GM12873 (cell line): ENCODE results near the gene ENDOD1.

Experiments used
- TF ChIP-seq, protein P1 (sequence below): IDR thresholded peaks from 2 replicates; pipeline ENCODE4 v1.5.1; 2012; ENCODE audit warnings: low read depth, mild to moderate bottlenecking, moderate library complexity, low read length, control low read depth; ENCODE audit not compliant: insufficient read depth; ENCODE audit errors: missing control alignments

ENDOD1 gene

DNA sequence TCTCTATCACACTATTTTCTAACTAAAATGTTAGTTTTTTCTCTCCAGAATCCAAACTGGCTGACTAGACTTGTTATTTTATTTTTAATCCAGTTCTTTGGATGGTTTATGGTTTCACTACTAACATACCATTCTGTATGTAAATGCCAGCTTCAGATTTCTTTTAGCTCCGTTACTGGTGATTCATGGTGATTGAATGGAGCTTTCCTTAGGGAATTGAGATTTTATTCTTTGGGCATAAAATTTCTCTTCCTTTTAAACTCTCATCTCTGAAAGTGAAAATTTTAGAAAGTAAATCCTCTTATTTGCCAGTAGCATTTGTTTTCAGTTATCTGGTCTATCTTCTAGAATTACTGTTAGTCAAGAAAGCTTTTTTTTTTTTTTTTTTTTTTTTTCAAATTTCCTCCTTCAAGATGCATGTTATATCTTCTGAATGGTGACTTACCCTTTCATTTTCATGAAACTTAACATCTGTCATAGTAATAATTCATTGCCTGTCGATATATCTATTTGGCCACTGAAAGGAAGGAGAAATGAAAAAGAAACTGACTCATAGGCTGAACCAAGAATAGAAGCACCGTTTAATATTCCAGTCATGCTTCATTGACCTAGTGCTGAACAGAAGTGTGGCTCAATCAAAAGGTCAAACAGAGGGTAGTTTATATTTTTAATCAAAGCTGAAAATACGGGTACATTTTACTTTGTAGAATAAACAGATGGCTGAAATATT is 6.4 kb downstream of the ENDOD1 start:
- TF ChIP-seq, protein P1, sequence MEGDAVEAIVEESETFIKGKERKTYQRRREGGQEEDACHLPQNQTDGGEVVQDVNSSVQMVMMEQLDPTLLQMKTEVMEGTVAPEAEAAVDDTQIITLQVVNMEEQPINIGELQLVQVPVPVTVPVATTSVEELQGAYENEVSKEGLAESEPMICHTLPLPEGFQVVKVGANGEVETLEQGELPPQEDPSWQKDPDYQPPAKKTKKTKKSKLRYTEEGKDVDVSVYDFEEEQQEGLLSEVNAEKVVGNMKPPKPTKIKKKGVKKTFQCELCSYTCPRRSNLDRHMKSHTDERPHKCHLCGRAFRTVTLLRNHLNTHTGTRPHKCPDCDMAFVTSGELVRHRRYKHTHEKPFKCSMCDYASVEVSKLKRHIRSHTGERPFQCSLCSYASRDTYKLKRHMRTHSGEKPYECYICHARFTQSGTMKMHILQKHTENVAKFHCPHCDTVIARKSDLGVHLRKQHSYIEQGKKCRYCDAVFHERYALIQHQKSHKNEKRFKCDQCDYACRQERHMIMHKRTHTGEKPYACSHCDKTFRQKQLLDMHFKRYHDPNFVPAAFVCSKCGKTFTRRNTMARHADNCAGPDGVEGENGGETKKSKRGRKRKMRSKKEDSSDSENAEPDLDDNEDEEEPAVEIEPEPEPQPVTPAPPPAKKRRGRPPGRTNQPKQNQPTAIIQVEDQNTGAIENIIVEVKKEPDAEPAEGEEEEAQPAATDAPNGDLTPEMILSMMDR, result no peak

DNA sequence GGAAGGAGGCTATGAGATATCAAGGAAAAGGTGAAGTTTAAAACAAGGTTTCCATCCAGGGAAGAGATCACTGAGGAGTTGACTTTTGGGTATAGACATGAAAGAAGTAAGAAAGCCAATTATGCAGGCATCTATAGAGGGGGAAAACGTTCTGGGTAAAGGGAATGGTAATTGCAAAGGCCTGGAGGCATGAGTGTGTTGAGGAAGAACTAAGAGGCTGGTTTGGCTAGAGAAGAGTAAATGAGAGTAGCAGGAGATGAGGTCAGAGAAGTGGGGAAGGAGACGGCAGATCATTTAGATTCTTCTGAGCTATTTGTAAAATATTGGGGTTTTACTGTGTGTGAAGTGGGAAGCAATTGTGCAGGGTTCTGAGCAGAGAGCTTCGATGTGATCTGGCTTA is 7.6 kb downstream of the ENDOD1 start:
- TF ChIP-seq, protein P1, result no peak

GRCh38 chr11:95098826-95099225 is 9.2 kb downstream of the ENDOD1 start:
- TF ChIP-seq, protein P1, result no peak

DNA sequence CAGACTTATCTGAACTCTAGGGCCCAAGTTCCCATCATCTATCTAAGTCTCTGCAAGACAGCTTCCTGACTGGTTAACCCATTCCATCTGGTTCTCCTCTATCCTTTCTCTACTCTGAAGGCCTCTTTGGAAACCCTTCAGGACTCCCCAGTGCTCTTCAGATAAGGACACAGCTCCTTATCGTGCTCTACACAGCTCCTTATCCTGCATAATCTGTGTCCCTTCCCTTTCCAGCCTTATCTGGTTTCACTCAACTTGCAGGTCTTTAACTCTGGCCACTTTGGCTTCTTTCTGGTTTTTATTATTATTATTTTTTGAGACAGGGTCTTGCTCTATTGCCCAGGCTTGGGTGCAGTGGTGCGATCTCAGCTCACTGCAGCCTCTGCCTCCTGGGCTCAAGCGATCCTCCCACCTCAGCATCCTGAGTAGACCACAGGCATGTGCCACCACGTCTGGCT is 10.6 kb downstream of the ENDOD1 start:
- TF ChIP-seq, protein P1, result no peak

DNA sequence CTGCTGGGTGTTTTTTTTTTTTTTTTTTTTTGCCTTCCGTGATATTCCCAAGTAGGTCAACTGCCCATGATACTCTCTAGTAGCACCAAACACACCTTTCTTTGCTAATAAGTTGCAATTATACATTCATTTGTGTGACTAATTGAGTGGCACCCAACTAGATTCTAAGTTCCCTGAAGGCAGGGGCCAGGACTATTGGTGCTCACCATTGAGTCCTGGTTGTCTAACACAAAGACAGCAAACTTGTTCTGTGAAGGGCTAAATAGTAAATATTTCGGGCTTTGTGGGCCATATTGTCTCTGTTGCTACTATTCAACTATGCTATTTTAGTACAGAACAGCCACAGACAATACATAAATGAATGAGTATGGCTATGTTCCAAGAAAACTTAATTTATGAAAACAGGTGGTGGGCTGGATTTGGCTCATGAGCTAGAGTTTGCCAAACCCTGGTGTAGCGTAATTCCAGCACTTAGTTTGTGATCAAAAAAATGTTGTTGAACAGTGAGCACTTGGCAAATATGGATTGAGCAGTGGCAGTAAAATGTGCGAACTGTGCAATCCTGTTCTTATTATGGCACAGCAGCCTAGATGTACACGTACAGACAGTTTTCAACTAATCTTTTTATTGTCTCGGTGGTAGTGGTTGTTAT is 11.3 kb downstream of the ENDOD1 start:
- TF ChIP-seq, protein P1, result no peak

DNA sequence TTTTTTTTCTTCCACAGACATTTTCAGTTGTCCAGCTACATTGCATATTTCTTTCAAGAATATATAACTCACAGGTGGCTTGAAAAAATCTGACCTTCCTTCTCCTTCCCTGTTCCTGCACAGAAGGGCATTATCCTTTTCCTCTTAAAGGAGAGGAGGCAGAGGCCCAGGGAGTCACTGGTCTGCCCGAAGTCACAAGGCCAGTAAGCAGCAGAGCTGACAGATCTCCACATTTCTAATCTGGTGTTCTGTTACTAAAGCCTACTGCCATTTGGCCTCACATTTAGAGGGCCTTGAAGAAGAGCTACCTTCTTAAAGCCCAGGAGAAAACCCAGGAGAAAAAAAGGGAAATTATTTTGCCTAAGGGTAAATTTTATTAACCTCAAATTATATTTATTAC is 12.3 kb downstream of the ENDOD1 start:
- TF ChIP-seq, protein P1, result no peak

- TF ChIP-seq, protein P1, result no peak
Measured at GRCh38 chr11:95102733-95103132, 13.1 kb downstream of the ENDOD1 start.
